GM21360 (cell line): ENCODE data around the gene TMEM192.
"Not testable (repeated sequence)": the region's sequence is repeated elsewhere in the genome, so short reads cannot be mapped to it uniquely, and the experiment has no call there.

Source experiments
- ATAC-seq: cut with Tn5 transposase; IDR thresholded peaks from one replicate; pipeline ENCODE4 v1.9.1; 2021; ENCODE audit warnings: mild to moderate bottlenecking, moderate library complexity; ENCODE audit not compliant: unreplicated experiment

TMEM192 gene

GRCh38 chr4:165094873-165095272 is 17.8 kb downstream of the TMEM192 start:
- ATAC-seq, result no peak

- not testable (repeated sequence) for ATAC-seq
Observed at GRCh38 chr4:165092187-165092586, 20.5 kb downstream of the TMEM192 start.

- no peak for ATAC-seq
Observed at GRCh38 chr4:165088366-165088765, 24.3 kb downstream of the TMEM192 start.

GRCh38 chr4:165085946-165086345 is 26.7 kb downstream of the TMEM192 start:
- ATAC-seq, result no peak

- ATAC-seq, result not testable (repeated sequence)
Observed at GRCh38 chr4:165084787-165085186, 27.9 kb downstream of the TMEM192 start.

- ATAC-seq, result no peak
Observed at GRCh38 chr4:165079476-165079875, 33.2 kb downstream of the TMEM192 start.

- no peak for ATAC-seq
Observed at GRCh38 chr4:165077034-165077578, 35.6 kb downstream of the TMEM192 start.

- ATAC-seq, result not testable (repeated sequence)
Observed at GRCh38 chr4:165073346-165073745, 39.3 kb downstream of the TMEM192 start.

GRCh38 chr4:165070560-165070959 is 42.1 kb downstream of the TMEM192 start:
- no peak for ATAC-seq

- no peak for ATAC-seq
Observed at GRCh38 chr4:165060938-165061337, 51.7 kb downstream of the TMEM192 start.

GRCh38 chr4:165059386-165059785 is 53.3 kb downstream of the TMEM192 start:
- ATAC-seq, result no peak

GRCh38 chr4:165058666-165059065 is 54.0 kb downstream of the TMEM192 start:
- ATAC-seq, result no peak

- no peak for ATAC-seq
Observed at GRCh38 chr4:165055601-165056000, 57.1 kb downstream of the TMEM192 start.

GRCh38 chr4:165053645-165054044 is 59.0 kb downstream of the TMEM192 start, which contains the start of gene TRIM75:
TSS of gene TRIM75 (plus strand) at chr4:165053866. CDS start at chr4:165059148, 5,282 bp downstream.
- ATAC-seq, result no peak

GRCh38 chr4:165052627-165053026 is 60.0 kb downstream of the TMEM192 start:
- no peak for ATAC-seq

- ATAC-seq, result no peak
Observed at GRCh38 chr4:165048170-165048569, 64.5 kb downstream of the TMEM192 start.

- no peak for ATAC-seq
Observed at GRCh38 chr4:165031436-165032211, 81.0 kb downstream of the TMEM192 start, which contains the start of gene TRIM60. TSS of gene TRIM60 (plus strand) at chr4:165031999. CDS start at chr4:165040073, 8,074 bp downstream.

- no peak for ATAC-seq
Observed at GRCh38 chr4:165027762-165028402, 84.8 kb downstream of the TMEM192 start.

GRCh38 chr4:165025782-165026181 is 86.9 kb downstream of the TMEM192 start:
- not testable (repeated sequence) for ATAC-seq
